Activated CD4-positive, alpha-beta T cell treated with anti-CD3 and anti-CD28 coated beads for 1 hour (primary cell): ENCODE measurements around the gene TWIST2.

Source experiments
- DNase-seq: peaks from one replicate; pipeline ENCODE4 v3.0.0-alpha.2; 2020

Gene TWIST2

GRCh38 chr2:238942726-238943300, 94.9 kb downstream of the TWIST2 start:
- DNase-seq = no peak

GRCh38 chr2:238943338-238944067, 95.6 kb downstream of the TWIST2 start:
- DNase-seq = no peak

GRCh38 chr2:238945433-238946150, 97.7 kb downstream of the TWIST2 start:
- no peak for DNase-seq

DNA sequence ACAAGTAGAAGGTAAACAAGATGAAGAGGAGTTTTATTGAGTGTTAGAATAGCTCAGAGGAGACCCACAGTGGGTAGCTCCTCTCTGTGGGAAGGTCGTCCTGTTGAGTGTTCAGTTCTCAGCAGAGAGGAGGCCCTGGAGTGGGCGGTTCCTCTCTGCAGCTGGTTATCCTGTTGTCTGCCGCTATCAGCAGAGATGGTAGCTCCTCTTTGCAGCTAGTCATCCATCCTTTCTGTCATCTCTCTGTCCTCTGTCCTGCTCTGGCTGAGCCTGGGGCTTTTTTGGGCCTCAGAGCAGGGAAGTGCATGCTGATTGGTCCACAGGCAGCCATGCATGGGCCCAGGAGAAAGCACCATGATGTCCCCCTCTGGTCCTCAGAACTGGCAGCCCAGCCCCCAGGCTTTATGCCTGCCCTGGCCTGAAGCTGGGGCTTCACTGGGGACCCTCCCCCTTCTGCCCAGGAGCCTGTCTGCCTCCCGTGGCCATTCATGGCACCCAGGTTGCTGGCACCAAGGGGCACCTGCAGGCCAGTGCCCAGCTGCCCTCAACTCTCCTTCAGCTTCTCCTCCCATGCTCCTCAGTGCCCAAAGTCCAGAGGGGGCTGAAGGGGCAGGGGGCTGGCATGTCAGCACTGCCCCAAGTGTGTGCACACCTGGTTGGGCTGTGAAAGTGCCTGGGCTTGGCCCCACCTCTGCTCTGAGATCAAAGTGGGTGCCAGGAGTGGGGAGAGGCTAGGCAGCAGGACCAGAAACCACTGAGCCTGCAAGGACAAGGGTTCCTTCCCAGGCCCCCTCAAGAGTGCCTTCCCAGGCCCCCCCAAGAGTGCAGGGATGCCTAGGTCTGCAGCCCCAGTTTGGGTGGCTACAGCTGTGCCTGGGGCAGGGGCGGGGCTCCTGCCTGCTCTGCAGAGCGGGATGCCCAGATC, 98.7 kb downstream of the TWIST2 start:
- DNase-seq = no peak

DNA sequence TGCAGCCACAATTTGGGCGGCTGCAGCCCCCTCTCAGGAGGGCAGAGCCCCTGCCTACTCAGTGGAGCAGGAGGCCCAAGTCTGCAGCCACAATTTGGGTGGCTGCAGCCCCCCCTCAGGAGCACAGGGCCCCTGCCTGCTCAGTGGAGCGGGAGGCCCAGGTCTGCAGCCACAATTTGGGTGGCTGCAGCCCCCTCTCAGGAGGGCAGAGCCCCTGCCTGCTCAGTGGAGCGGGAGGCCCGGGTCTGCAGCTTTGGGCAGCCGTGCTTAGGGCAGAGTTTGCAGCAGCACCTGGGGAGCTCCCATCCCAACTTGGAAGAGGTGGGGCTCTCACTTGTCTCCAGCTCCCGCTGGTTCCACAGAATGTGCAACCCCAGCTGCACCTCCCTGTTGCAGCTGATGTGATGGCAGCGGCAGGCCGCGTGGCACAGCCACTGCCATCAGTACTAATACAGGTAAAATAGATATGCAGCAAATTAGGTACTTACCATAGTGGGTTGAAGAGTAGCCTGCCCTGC, 99.4 kb downstream of the TWIST2 start:
- DNase-seq = no peak

- no peak for DNase-seq
These were observed 100.2 kb downstream of the TWIST2 start for GRCh38 chr2:238947920-238948710.

DNA sequence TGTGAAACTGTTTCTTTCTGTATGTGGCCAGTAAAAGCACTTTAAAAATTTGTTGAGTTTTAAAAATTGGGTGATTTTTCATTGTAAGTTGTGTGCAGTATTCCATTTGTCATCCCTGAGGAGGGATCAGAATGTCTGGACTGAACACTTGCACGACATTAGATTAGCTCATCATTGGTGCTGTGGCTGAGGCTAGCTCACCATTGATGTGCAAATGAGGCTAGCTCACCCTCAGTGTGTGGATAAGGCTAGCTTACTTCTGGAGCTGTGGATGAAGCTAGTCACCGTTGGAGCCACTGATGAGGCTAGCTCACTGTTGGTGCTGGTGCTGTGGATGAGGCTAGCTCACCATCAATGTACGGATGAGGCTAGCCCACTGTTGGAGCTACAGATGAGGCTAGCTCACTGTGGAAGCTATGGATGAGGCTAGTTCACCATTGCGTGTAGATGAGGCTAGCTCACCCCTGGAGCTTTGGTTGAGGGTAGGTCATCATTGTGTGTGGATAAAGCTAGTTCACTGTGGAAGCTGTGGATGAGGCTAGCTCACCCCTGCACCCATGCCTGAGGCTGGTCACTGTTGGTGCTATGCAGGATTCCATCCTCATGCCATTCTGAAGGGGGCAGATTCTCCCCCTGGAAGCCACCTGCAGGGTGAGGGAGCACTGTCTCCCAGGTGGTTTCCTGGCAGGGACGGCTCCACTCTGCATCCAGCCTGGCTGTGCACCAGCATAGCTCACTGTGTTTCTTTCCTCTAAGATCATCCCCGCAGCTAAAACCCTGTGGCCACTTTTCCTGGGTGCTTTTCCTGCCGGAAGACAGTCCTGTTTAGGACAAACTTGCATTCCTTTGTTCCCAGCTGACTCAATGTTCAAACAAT, 101.1 kb downstream of the TWIST2 start:
- DNase-seq = no peak

DNA sequence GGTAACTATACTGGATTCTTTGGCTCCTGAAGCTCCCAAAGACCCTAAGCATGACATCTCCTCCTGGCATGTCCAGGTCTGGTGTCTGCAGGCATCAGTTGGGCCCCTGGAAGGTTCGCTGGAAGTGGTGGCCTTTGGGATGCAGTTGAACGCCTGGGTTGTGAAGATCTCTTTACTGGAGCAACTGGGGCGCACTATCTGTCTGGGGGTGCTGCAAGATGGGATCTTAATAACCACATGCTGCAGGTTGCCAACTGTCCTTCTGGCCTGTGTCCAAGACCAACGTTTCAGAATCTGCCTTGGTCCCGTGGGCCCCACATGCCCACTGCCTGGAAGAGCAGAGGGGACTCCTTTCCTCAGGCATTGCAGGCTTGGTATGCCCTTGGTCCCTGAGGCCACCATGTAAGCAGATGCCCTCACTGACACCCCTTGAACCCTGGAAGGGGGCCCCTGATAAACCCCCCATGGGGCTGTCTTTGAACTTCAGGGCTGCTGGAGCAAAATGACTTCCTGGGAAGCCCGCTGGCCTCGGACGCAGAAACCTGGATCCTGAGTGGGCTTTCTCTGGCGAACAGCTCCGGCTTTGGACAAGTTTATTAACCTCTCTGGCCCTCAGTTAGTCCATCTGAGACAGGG, 101.9 kb downstream of the TWIST2 start:
- no peak for DNase-seq

DNA sequence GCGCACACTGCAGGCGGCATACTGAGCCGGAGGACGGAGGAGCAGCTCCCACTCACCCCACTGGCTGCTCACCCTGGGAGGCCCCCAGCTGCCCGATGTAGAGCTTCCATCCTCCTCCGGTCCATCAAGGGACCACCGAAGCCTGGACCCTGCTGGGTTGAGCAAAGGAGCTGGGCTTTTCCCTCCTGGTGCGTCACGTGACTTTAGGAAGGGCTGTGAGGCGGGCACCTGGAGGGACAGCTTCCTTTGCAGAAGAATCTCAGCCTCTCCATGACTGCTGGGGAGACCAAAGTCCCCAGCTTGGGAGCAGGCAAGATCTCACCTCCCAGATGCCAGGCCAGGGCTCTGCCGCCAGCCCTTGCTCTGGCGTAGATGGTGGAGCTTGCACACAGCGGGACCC, 102.7 kb downstream of the TWIST2 start:
- DNase-seq = no peak

- no peak for DNase-seq
These were observed 104.5 kb downstream of the TWIST2 start for GRCh38 chr2:238952261-238952919.

- no peak for DNase-seq
These were observed 107.1 kb downstream of the TWIST2 start for GRCh38 chr2:238954841-238955591.

- no peak for DNase-seq
These were observed 108.0 kb downstream of the TWIST2 start for GRCh38 chr2:238955648-238956531.

- DNase-seq = no peak
These were observed 108.8 kb downstream of the TWIST2 start for GRCh38 chr2:238956676-238957075.
